HG03025 (cell line): ENCODE measurements around the gene NACC2.

Experiments
- ATAC-seq: cut with Tn5 transposase; IDR thresholded peaks from one replicate; pipeline ENCODE4 v1.9.1; 2021; ENCODE audit warnings: mild to moderate bottlenecking, moderate library complexity; ENCODE audit not compliant: unreplicated experiment, low FRiP score

The NACC2 gene

GRCh38 chr9:136003411-136004218 is 91.5 kb downstream of the NACC2 start:
- no peak for ATAC-seq

GRCh38 chr9:136002881-136003280 is 92.2 kb downstream of the NACC2 start:
- ATAC-seq, result no peak

GRCh38 chr9:136002215-136002614 is 92.9 kb downstream of the NACC2 start:
- ATAC-seq, result no peak

- no peak for ATAC-seq
Measured at GRCh38 chr9:136001231-136001630, 93.9 kb downstream of the NACC2 start.

- ATAC-seq, result no peak
Measured at GRCh38 chr9:135998410-135999071, 96.5 kb downstream of the NACC2 start.

- ATAC-seq, result no peak
Measured at GRCh38 chr9:135998016-135998380, 97.1 kb downstream of the NACC2 start.

- no peak for ATAC-seq
Measured at GRCh38 chr9:135997090-135998015, 97.7 kb downstream of the NACC2 start.

- ATAC-seq, result no peak
Measured at GRCh38 chr9:135995816-135996215, 99.3 kb downstream of the NACC2 start.

- no peak for ATAC-seq
Measured at GRCh38 chr9:135994501-135995192, 100.4 kb downstream of the NACC2 start.

GRCh38 chr9:135993765-135994500 is 101.2 kb downstream of the NACC2 start:
- ATAC-seq, result no peak

GRCh38 chr9:135993409-135993742 is 101.7 kb downstream of the NACC2 start:
- ATAC-seq, result no peak

GRCh38 chr9:135992486-135993408 is 102.3 kb downstream of the NACC2 start:
- no peak for ATAC-seq

- no peak for ATAC-seq
Measured at GRCh38 chr9:135991771-135992170, 103.3 kb downstream of the NACC2 start.

- no peak for ATAC-seq
Measured at GRCh38 chr9:135990468-135991429, 104.3 kb downstream of the NACC2 start.

- no peak for ATAC-seq
Measured at GRCh38 chr9:135989722-135990467, 105.2 kb downstream of the NACC2 start.

GRCh38 chr9:135989157-135989556 is 105.9 kb downstream of the NACC2 start:
- no peak for ATAC-seq

GRCh38 chr9:135988493-135988892 is 106.6 kb downstream of the NACC2 start:
- no peak for ATAC-seq
